Spleen (tissue), 7 donors: Measurements from ENCODE around the gene GABARAP.

Experiments used
- POLR2A ChIP-seq, 3 donors: fragments of 450-650 bp; IDR thresholded peaks; one replicate each; pipeline ENCODE4 v1.5.1; 2017; ENCODE audit warnings: antibody characterized with exemption in 3 of 3, mild to moderate bottlenecking in 1 of 3
- TF ChIP-seq, protein P1 (sequence below), 11 experiments: fragments of 200-600 bp in 7 of 11; fragments of 450-650 bp in 4 of 11; sonication (generic) in 4 of 11; IDR thresholded peaks in 8 of 11; conservative IDR thresholded peaks in 3 of 11; 1 replicate in 7 of 11; 2 replicates in 4 of 11; pipeline versions ENCODE4 v1.4.0 to v1.8.0; 2016 to 2021; ENCODE audit warnings: antibody characterized with exemption in 11 of 11, inconsistent platforms in 4 of 11, mild to moderate bottlenecking in 1 of 11
- donor health status: DM: no; HTN: no; CAD: no; lungs with moderate emphysema.
- donor health status: DM: no; HTN: no; CAD: no.
- donor health status: DM: no; HTN: no; CAD: no.

DNA sequence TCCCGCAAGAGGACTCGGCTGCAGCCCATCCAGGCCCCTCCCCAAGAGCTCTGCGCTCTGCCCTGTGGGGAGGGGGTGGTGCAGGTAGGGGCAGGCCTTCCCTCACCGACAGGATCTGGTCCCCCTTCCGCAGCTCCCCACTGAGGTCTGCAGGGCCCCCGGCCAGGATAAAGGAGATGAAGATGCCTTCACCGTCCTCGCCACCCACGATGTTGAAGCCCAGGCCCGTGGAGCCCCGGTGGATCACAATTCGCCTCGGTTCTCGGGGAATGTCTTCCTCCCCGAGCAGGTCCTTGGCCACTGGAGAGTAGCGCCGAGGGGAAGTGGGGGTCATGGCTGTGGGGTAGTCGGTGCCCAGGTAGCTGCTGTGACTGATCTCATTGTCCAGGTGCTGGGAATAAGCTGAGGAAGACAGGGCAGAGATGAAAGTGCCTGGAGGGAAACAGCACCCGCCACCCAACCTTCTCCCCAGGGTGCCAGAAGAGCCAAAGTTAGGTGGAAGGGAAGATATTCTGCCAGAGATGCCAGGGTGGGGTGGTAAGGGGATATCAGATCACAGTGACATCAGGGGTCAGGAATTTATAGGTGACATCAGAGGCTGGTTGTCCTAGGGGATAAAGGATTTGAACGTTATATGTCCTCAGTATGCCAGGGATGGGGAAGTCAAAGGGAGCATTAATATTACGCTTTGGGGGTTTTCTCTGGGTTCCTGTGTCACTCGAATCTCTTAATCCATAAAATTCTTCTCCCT, 45.4 kb downstream of the GABARAP start:
- TF ChIP-seq, protein P1, sequence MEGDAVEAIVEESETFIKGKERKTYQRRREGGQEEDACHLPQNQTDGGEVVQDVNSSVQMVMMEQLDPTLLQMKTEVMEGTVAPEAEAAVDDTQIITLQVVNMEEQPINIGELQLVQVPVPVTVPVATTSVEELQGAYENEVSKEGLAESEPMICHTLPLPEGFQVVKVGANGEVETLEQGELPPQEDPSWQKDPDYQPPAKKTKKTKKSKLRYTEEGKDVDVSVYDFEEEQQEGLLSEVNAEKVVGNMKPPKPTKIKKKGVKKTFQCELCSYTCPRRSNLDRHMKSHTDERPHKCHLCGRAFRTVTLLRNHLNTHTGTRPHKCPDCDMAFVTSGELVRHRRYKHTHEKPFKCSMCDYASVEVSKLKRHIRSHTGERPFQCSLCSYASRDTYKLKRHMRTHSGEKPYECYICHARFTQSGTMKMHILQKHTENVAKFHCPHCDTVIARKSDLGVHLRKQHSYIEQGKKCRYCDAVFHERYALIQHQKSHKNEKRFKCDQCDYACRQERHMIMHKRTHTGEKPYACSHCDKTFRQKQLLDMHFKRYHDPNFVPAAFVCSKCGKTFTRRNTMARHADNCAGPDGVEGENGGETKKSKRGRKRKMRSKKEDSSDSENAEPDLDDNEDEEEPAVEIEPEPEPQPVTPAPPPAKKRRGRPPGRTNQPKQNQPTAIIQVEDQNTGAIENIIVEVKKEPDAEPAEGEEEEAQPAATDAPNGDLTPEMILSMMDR (IDR thresholded peaks at IDR 0.05 in 8 of 11, conservative IDR thresholded peaks at IDR 0.05 in 3 of 11) = no peak
- TF ChIP-seq POLR2A (IDR thresholded peaks at IDR 0.05) = no peak
